IMR-90 (cell line): ENCODE data around the gene CHIT1. TPM values are rescaled to one million over a fixed set of nuclear protein-coding genes. Genes with fewer than 3 reads are reported as not detected.

ENCODE experiments used
- ATAC-seq: fragments of 200-7000 bp; cut with Tn5 transposase; 2 replicates; pipeline ENCODE4 v1.9.1; 2020; ENCODE audit warnings: low read depth, mild to moderate bottlenecking, moderate library complexity
- BruUV-seq: library from RNA; stranded (reverse); fragments of 400-500 nt; replicated peaks from 2 replicates; lab custom pipeline; 2021; lab: Mats Ljungman, UMichigan
- CTCF ChIA-PET: fragments of 300-600 bp; formaldehyde crosslinking; extraction: SDS; loops from one replicate; lab custom pipeline; 2021; ENCODE audit warnings: antibody characterized with exemption; lab: Yijun Ruan, JAX
- POLR2A ChIA-PET: fragments of 300-600 bp; sonication (Branson Sonifier 250); formaldehyde crosslinking; loops from one replicate; lab custom pipeline; 2022; ENCODE audit warnings: antibody characterized with exemption; ENCODE audit not compliant: unreplicated experiment; lab: Charles Lee
- DNase-seq: peaks from one replicate; pipeline ENCODE4 v3.0.0; 2013
- H2AFZ ChIP-seq: replicated peaks from 2 replicates; pipeline ENCODE3; 2013; ENCODE audit warnings: low read length, mild to moderate bottlenecking; ENCODE audit not compliant: poor library complexity
- H2AK5ac ChIP-seq: 2 replicates; pipeline ENCODE4 v1.6.1; 2013; ENCODE audit warnings: low read depth, low read length, inconsistent platforms
- H2AK9ac ChIP-seq: replicated peaks from 2 replicates; pipeline ENCODE3; 2013; ENCODE audit warnings: mild to moderate bottlenecking, low read depth, low read length, moderate library complexity; ENCODE audit not compliant: poor library complexity
- H2BK120ac ChIP-seq: 2 replicates; pipeline ENCODE4 v1.6.1; 2013; ENCODE audit warnings: low read depth, low read length, inconsistent platforms
- H2BK15ac ChIP-seq: 3 replicates; pipeline ENCODE4 v1.6.1; 2013; ENCODE audit warnings: low read depth, low read length, inconsistent platforms
- H2BK20ac ChIP-seq: 2 replicates; pipeline ENCODE4 v1.6.1; 2013; ENCODE audit warnings: low read depth, mild to moderate bottlenecking, inconsistent platforms, low read length, moderate library complexity
- H2BK5ac ChIP-seq: 2 replicates; pipeline ENCODE4 v1.6.1; 2013; ENCODE audit warnings: mild to moderate bottlenecking, low read depth, low read length, inconsistent platforms; ENCODE audit not compliant: poor library complexity, severe bottlenecking
- H3K14ac ChIP-seq: replicated peaks from 2 replicates; pipeline ENCODE4 v1.6.1; 2013; ENCODE audit warnings: low read depth, low read length, inconsistent platforms
- H3K18ac ChIP-seq: 2 replicates; pipeline ENCODE4 v1.6.1; 2013; ENCODE audit warnings: low read depth, low read length, control low read depth
- H3K23ac ChIP-seq: 2 replicates; pipeline ENCODE4 v1.6.1; 2013; ENCODE audit warnings: low read depth, low read length, inconsistent platforms
- H3K27ac ChIP-seq: 2 replicates; pipeline ENCODE4 v1.5.1; 2013; ENCODE audit warnings: mild to moderate bottlenecking, control low read depth, low read length; ENCODE audit not compliant: insufficient read depth
- H3K27me3 ChIP-seq: 2 replicates; pipeline ENCODE4 v1.6.1; 2013; ENCODE audit warnings: low read length; ENCODE audit not compliant: control insufficient read depth, insufficient read depth
- H3K36me3 ChIP-seq: 2 replicates; pipeline ENCODE4 v1.6.1; 2013; ENCODE audit warnings: low read length, mixed read lengths; ENCODE audit not compliant: control insufficient read depth, insufficient read depth
- H3K4ac ChIP-seq: 2 replicates; pipeline ENCODE4 v1.6.1; 2013; ENCODE audit warnings: low read depth, low read length, inconsistent platforms
- H3K4me1 ChIP-seq: 2 replicates; pipeline ENCODE4 v1.6.1; 2013; ENCODE audit warnings: low read length, mixed read lengths; ENCODE audit not compliant: control insufficient read depth, insufficient read depth
- H3K4me2 ChIP-seq: 2 replicates; pipeline ENCODE4 v1.6.1; 2013; ENCODE audit warnings: low read depth, mild to moderate bottlenecking, control low read depth, low read length, moderate library complexity
- H3K4me3 ChIP-seq: 2 replicates; pipeline ENCODE4 v1.5.1; 2013; ENCODE audit warnings: low read depth, mild to moderate bottlenecking, control low read depth, low read length, moderate library complexity; ENCODE audit not compliant: insufficient read depth
- H3K56ac ChIP-seq: 2 replicates; pipeline ENCODE4 v1.6.1; 2013; ENCODE audit warnings: low read length, inconsistent platforms; ENCODE audit not compliant: insufficient read depth; ENCODE audit errors: extremely low read depth
- H3K79me1 ChIP-seq, 2 experiments: 2 replicates each; pipeline ENCODE4 v1.6.1; 2013; ENCODE audit warnings: low read length in 2 of 2, inconsistent platforms in 1 of 2, low read depth in 1 of 2
- H3K9ac ChIP-seq: 2 replicates; pipeline ENCODE4 v1.6.1; 2013; ENCODE audit warnings: low read depth, low read length, control low read depth
- H3K9me1 ChIP-seq: 2 replicates; pipeline ENCODE4 v1.6.1; 2013; ENCODE audit warnings: low read length, inconsistent platforms; ENCODE audit not compliant: insufficient read depth
- H3K9me3 ChIP-seq: 2 replicates; pipeline ENCODE4 v1.6.1; 2013; ENCODE audit warnings: low read length; ENCODE audit not compliant: control insufficient read depth, insufficient read depth
- H4K20me1 ChIP-seq: 2 replicates; pipeline ENCODE4 v1.6.1; 2013; ENCODE audit warnings: low read length, inconsistent platforms; ENCODE audit not compliant: insufficient read depth
- H4K5ac ChIP-seq: 2 replicates; pipeline ENCODE4 v1.6.1; 2013; ENCODE audit warnings: mild to moderate bottlenecking, low read depth, low read length, control low read depth
- H4K8ac ChIP-seq, 2 experiments: 2 replicates each; pipeline ENCODE4 v1.6.1; 2013; ENCODE audit warnings: low read depth in 2 of 2, low read length in 2 of 2, control low read depth in 1 of 2, inconsistent platforms in 1 of 2
- H4K91ac ChIP-seq: 2 replicates; pipeline ENCODE4 v1.6.1; 2013; ENCODE audit warnings: low read depth, low read length, inconsistent platforms; ENCODE audit not compliant: insufficient read depth
- BHLHE40 ChIP-seq: fragments of 150-350 bp; IDR thresholded peaks from 2 replicates; pipeline ENCODE4 v1.6.1; 2016; ENCODE audit warnings: mild to moderate bottlenecking, low read depth, low read length
- NFE2L2 ChIP-seq: fragments of 150-350 bp; IDR thresholded peaks from 2 replicates; pipeline ENCODE4 v1.6.1; 2016; ENCODE audit warnings: low read depth, mild to moderate bottlenecking, low read length
- RCOR1 ChIP-seq: IDR thresholded peaks from 2 replicates; pipeline ENCODE4 v1.6.1; 2012; ENCODE audit warnings: mild to moderate bottlenecking, low read length, improper control_type of control experiment; ENCODE audit not compliant: insufficient replicate concordance
- RFX5 ChIP-seq: IDR thresholded peaks from 2 replicates; pipeline ENCODE4 v1.8.0; 2012; ENCODE audit warnings: low read depth, mild to moderate bottlenecking, low read length, moderate library complexity
- USF2 ChIP-seq: fragments of 150-350 bp; IDR thresholded peaks from 2 replicates; pipeline ENCODE4 v1.6.1; 2017; ENCODE audit warnings: mild to moderate bottlenecking, antibody characterized with exemption, low read length, low read depth
- WGBS, 2 experiments: methylation state at CpG; one replicate each; pipeline versions ENCODE4 v1.1.5 to v1.1.7; 2013; ENCODE audit warnings: missing lambda C conversion rate in 2 of 2; ENCODE audit not compliant: insufficient read length in 1 of 2; ENCODE audit errors: extremely low coverage in 2 of 2; 5-methylcytosine and 5-hydroxymethylcytosine counted together
- dilution Hi-C: fragments of 300-500 bp; cut with HindIII; formaldehyde crosslinking; loops from one replicate; pipeline ENCODE4 v1.14.3; 2018; ENCODE audit warnings: low sequenced_read_pairs; ENCODE audit not compliant: unreplicated experiment
- in situ Hi-C: fragments of 300-500 bp; cut with MboI; formaldehyde crosslinking; loops from 3 replicates; pipeline ENCODE4 v1.14.3; 2019; ENCODE audit warnings: low sequenced_read_pairs, inconsistent platforms, mixed read lengths
- intact Hi-C: fragments of 100-400 bp; cut with micrococcal nuclease; formaldehyde crosslinking; loops from 2 replicates; pipeline ENCODE4 v1.10.0; 2022
- polyA plus RNA-seq, 3 experiments: library from polyadenylated mRNA; depleted of rRNA; stranded (reverse); fragments of >200 nt; gene quantifications; 2 replicates each; pipeline ENCODE4 v1.2.3, GENCODE V29; 2012; ENCODE audit warnings: low replicate concordance in 1 of 3
- total RNA-seq: library from RNA; depleted of rRNA; stranded (reverse); fragments of >200 nt; gene quantifications from 2 replicates; pipeline ENCODE4 v1.2.3, GENCODE V29; 2012

Gene CHIT1
- total and polyA plus RNA-seq, 2 of the 4 experiments (the other 2 are of a cell fraction), result not detected

GRCh38 chr1:203186091-203186445 lies 43.4 kb downstream of the CHIT1 start (continued):
- TF ChIP-seq USF2 (no peak), BHLHE40 (no peak), RFX5 (no peak)

GRCh38 chr1:203185585-203185984 lies 43.9 kb downstream of the CHIT1 start:
- ChIA-PET CTCF (interaction anchor here (1.0 kb wide), 1 partner anchor 13 kb away, joined by 4 read pairs; no protein-coding TSS in a partner anchor), POLR2A (no interaction called here)
- Histone ChIP-seq H2BK5ac (no peak overlapping the region), H3K4me1 (peaks cover 3% of the 10 kb centered on the region; the same call in 1 of the 2 replicates), H3K27ac (no peak overlapping the region), H3K9ac (no peak overlapping the region), H4K20me1 (no peaks in the 10 kb centered on the region), H3K79me1 (no peaks in the 10 kb centered on the region), H4K91ac (no peak overlapping the region), H3K27me3 (peaks cover 20% of the 10 kb centered on the region), H3K18ac (no peak overlapping the region; the same call in 1 of the 2 replicates), H4K5ac (no peak overlapping the region; the same call in 1 of the 2 replicates), H2BK15ac (no peak overlapping the region), H3K4me2 (no peak overlapping the region), H4K8ac (no peak overlapping the region), H3K9me3 (no peaks in the 10 kb centered on the region), H2AK5ac (no peak overlapping the region), H3K36me3 (no peaks in the 10 kb centered on the region), H2AK9ac (no peak overlapping the region), H3K14ac (no peak overlapping the region), H3K4me3 (no peak overlapping the region), H2AFZ (no peak overlapping the region), H2BK120ac (no peak overlapping the region), H3K56ac (no peak overlapping the region), H3K23ac (no peak overlapping the region), H3K9me1 (no peaks in the 10 kb centered on the region), H2BK20ac (no peak overlapping the region), H3K4ac (no peak overlapping the region)
- dilution Hi-C loops, result no loop called here
- in situ Hi-C loops, result no loop called here
- DNase-seq, result no peak
- no peak for TF ChIP-seq NFE2L2
- no peak for TF ChIP-seq RCOR1
- BruUV-seq, result no TSS peak
- WGBS, 2 experiments, result 100% methylated on average over 1 of the region's 4 CpGs; no CpG with 5 or more reads in 1 of the 2 experiments
- no peak for ATAC-seq
- intact Hi-C loops, result no loop called here
